ENCODE measurements around the gene C5AR1.
"Not testable (repeated sequence)": the region's sequence is repeated elsewhere in the genome, so short reads cannot be mapped to it uniquely, and the experiment has no call there.

C5AR1 gene

GRCh38 chr19:47336765-47337718 lies 27.4 kb downstream of the C5AR1 start:
- DNase-seq, result peak; percentile 84

GRCh38 chr19:47339196-47339880 lies 29.7 kb downstream of the C5AR1 start:
- no peak for DNase-seq

GRCh38 chr19:47340477-47341208 lies 31.0 kb downstream of the C5AR1 start:
- DNase-seq, result no peak

- no peak for DNase-seq
Observed at GRCh38 chr19:47341734-47342133, 32.1 kb downstream of the C5AR1 start.

GRCh38 chr19:47343194-47343802 lies 33.6 kb downstream of the C5AR1 start:
- no peak for DNase-seq

GRCh38 chr19:47344425-47344824 lies 34.8 kb downstream of the C5AR1 start:
- DNase-seq, result no peak

GRCh38 chr19:47346024-47346423 lies 36.4 kb downstream of the C5AR1 start:
- not testable (repeated sequence) for DNase-seq

- peak; percentile 100 for DNase-seq
Observed at GRCh38 chr19:47348819-47349795, 39.4 kb downstream of the C5AR1 start, which contains the start of gene DHX34. Gene DHX34, plus strand, starts transcription at chr19:47349315. Its CDS starts 3,716 bp downstream, at chr19:47353031.

- DNase-seq, result no peak
Observed at GRCh38 chr19:47350630-47351029, 41.0 kb downstream of the C5AR1 start.

GRCh38 chr19:47351548-47351947 lies 41.9 kb downstream of the C5AR1 start:
- DNase-seq, result no peak

GRCh38 chr19:47352095-47352494 lies 42.4 kb downstream of the C5AR1 start:
- DNase-seq, result no peak

- no peak for DNase-seq
Observed at GRCh38 chr19:47353307-47353712, 43.6 kb downstream of the C5AR1 start.

- no peak for DNase-seq
Observed at GRCh38 chr19:47356900-47357299, 47.2 kb downstream of the C5AR1 start.

- DNase-seq, result no peak
Observed at GRCh38 chr19:47357788-47358680, 48.4 kb downstream of the C5AR1 start.

- DNase-seq, result no peak
Observed at GRCh38 chr19:47358936-47359335, 49.3 kb downstream of the C5AR1 start.

GRCh38 chr19:47362321-47362720 lies 52.7 kb downstream of the C5AR1 start:
- DNase-seq, result no peak

- peak; percentile 81 for DNase-seq
Observed at GRCh38 chr19:47363758-47364531, 54.3 kb downstream of the C5AR1 start.

- DNase-seq, result not testable (repeated sequence)
Observed at GRCh38 chr19:47365455-47365854, 55.8 kb downstream of the C5AR1 start.

GRCh38 chr19:47370045-47370611 lies 60.5 kb downstream of the C5AR1 start:
- peak; percentile 80 for DNase-seq
